ENCODE measurements around the gene IGFL3. TPM values are rescaled to one million over a fixed set of nuclear protein-coding genes. Genes with fewer than 3 reads are reported as not detected.

Gene IGFL3
- polyA plus RNA-seq, 1 of the 3 experiments (the other 2 are of a cell fraction), result not detected

GRCh38 chr19:46141421-46141820, 16.9 kb upstream of the IGFL3 start:
- no peaks in the 10 kb centered on the region for H3K36me3 ChIP-seq (replicated peaks in 1 of 2; ENCODE audit: control insufficient read depth in 1 of 2, insufficient read depth in 2 of 2, low read length in 1 of 2)
- no peak overlapping the region for H3K9ac ChIP-seq
- H3K79me2 ChIP-seq (ENCODE audit: insufficient read depth), result no peaks in the 10 kb centered on the region
- TF ChIP-seq FOSL2 (IDR thresholded peaks at IDR 0.05; ENCODE audit: borderline replicate concordance, low read depth), result no peak
- TF ChIP-seq CHD2 (IDR thresholded peaks at IDR 0.05; ENCODE audit: low read length, partially characterized antibody), result no peak
- no peak for TF ChIP-seq NFIC (IDR thresholded peaks at IDR 0.05; ENCODE audit: borderline replicate concordance)
- no peak for TF ChIP-seq EZH2phosphoT487 (IDR thresholded peaks at IDR 0.05; ENCODE audit: borderline replicate concordance, low read depth)
- TF ChIP-seq TAF1 (IDR thresholded peaks at IDR 0.05; ENCODE audit: borderline replicate concordance, low read depth, low read length), result no peak
- no peak for TF ChIP-seq USF1 (IDR thresholded peaks at IDR 0.05; ENCODE audit: borderline replicate concordance, low read depth)
- no peak for TF ChIP-seq FOXM1 (IDR thresholded peaks at IDR 0.05; ENCODE audit: low read depth)
- TF ChIP-seq RFX5 (IDR thresholded peaks at IDR 0.05; ENCODE audit: low read length), result no peak
- TF ChIP-seq RCOR1 (IDR thresholded peaks at IDR 0.05; ENCODE audit: low read length), result no peak
- no peak for TF ChIP-seq MAX (IDR thresholded peaks at IDR 0.05; ENCODE audit: low read depth)
- 0% methylated on average over 1 of the region's 1 CpG for WGBS (ENCODE audit: low lambda C conversion rate)
- H3K27me3 ChIP-seq (ENCODE audit: insufficient read depth), result no peaks in the 10 kb centered on the region
- no peak overlapping the region for H2AFZ ChIP-seq (ENCODE audit: low read depth)
- no peak overlapping the region for H3K4me2 ChIP-seq
- H3F3A ChIP-seq (replicated peaks; ENCODE audit: insufficient read depth), result no peaks in the 10 kb centered on the region
- DNase-seq, result no peak
- no peaks in the 10 kb centered on the region for H3K9me3 ChIP-seq
- H3K27ac ChIP-seq (ENCODE audit: low read depth in 2 of 2, low read length in 1 of 2), result no peak overlapping the region
- ChIA-PET CTCF (no interaction called here), POLR2A (no interaction called here)
- no peaks in the 10 kb centered on the region for H4K20me1 ChIP-seq (ENCODE audit: insufficient read depth)
- H3K9me2 ChIP-seq, result no peaks in the 10 kb centered on the region
- H3K4me3 ChIP-seq (ENCODE audit: low read depth in 2 of 2, low read length in 1 of 2), result no peak overlapping the region
- H3K4me1 ChIP-seq (ENCODE audit: control insufficient read depth in 1 of 2, insufficient read depth in 2 of 2, low read depth in 1 of 2, low read length in 1 of 2), result no peaks in the 10 kb centered on the region

GRCh38 chr19:46137915-46138473, 13.5 kb upstream of the IGFL3 start:
- no peaks in the 10 kb centered on the region for H3K36me3 ChIP-seq (replicated peaks in 1 of 2; ENCODE audit: control insufficient read depth in 1 of 2, insufficient read depth in 2 of 2, low read length in 1 of 2)
- H3K27ac ChIP-seq (ENCODE audit: low read depth in 2 of 2, low read length in 1 of 2), result no peak overlapping the region
- WGBS (ENCODE audit: low lambda C conversion rate), result 40% methylated on average over 4 of the region's 4 CpGs
- no peaks in the 10 kb centered on the region for H3K9me2 ChIP-seq
- H3K27me3 ChIP-seq (ENCODE audit: insufficient read depth), result no peaks in the 10 kb centered on the region
- POLR2A ChIA-PET, result no interaction called here
- H3K9ac ChIP-seq, result no peak overlapping the region
- TF ChIP-seq USF2 (IDR thresholded peaks at IDR 0.05; ENCODE audit: borderline replicate concordance, low read depth, low read length), result no peak
- no peak for TF ChIP-seq TAF1 (IDR thresholded peaks at IDR 0.05; ENCODE audit: borderline replicate concordance, low read depth, low read length)
- no peak for TF ChIP-seq SMC3 (IDR thresholded peaks at IDR 0.05; ENCODE audit: low read depth, low read length)
- TF ChIP-seq USF1 (IDR thresholded peaks at IDR 0.05; ENCODE audit: borderline replicate concordance, low read depth), result no peak
- no peak for TF ChIP-seq IRF3 (IDR thresholded peaks at IDR 0.05; ENCODE audit: low read depth, low read length)
- no peak for TF ChIP-seq RAD21 (IDR thresholded peaks at IDR 0.05; ENCODE audit: low read length)
- TF ChIP-seq TCF12 (IDR thresholded peaks at IDR 0.05), result no peak
- TF ChIP-seq CHD2 (IDR thresholded peaks at IDR 0.05; ENCODE audit: low read length, partially characterized antibody), result no peak
- no peak for TF ChIP-seq RCOR1 (IDR thresholded peaks at IDR 0.05; ENCODE audit: low read length)
- TF ChIP-seq SIN3A (IDR thresholded peaks at IDR 0.05; ENCODE audit: borderline replicate concordance, low read depth, low read length), result no peak
- no peak for TF ChIP-seq YY1 (IDR thresholded peaks at IDR 0.05; ENCODE audit: low read depth)
- no peak for TF ChIP-seq RXRA (IDR thresholded peaks at IDR 0.05; ENCODE audit: borderline replicate concordance, low read depth)
- peaks cover 0 to 11% of the 10 kb centered on the region in 2 experiments; a peak in 2 of 4 replicates for H3K4me1 ChIP-seq (ENCODE audit: control insufficient read depth in 1 of 2, insufficient read depth in 2 of 2, low read depth in 1 of 2, low read length in 1 of 2)
- peaks cover 7% of the 10 kb centered on the region for H3F3A ChIP-seq (replicated peaks; ENCODE audit: insufficient read depth)
- no peak overlapping the region for H2AFZ ChIP-seq (ENCODE audit: low read depth)
- no peak overlapping the region for H3K4me3 ChIP-seq (ENCODE audit: low read depth in 2 of 2, low read length in 1 of 2)
- H3K4me2 ChIP-seq, result no peak overlapping the region
- CTCF ChIA-PET, result interaction anchor here (0.6 to 1.1 kb wide), 2 partner anchors 52 to 537 kb away, joined by 3 read pairs; no protein-coding TSS in a partner anchor
- no peaks in the 10 kb centered on the region for H3K79me2 ChIP-seq (ENCODE audit: insufficient read depth)
- no peaks in the 10 kb centered on the region for H4K20me1 ChIP-seq (ENCODE audit: insufficient read depth)
- no peak for DNase-seq
- H3K9me3 ChIP-seq, result no peaks in the 10 kb centered on the region

Measured in SK-N-SH (cell line).